Osteoblast (primary cell): ENCODE measurements around the gene SHCBP1L. TPM values are rescaled to one million over a fixed set of nuclear protein-coding genes. Genes with fewer than 3 reads are reported as not detected.
"Not testable (repeated sequence)": the region's sequence is repeated elsewhere in the genome, so short reads cannot be mapped to it uniquely, and the experiment has no call there.

Source experiments
- DNase-seq: peaks from one replicate; pipeline ENCODE4 v3.0.0; 2011; ENCODE audit warnings: low spot score, mixed read lengths; ENCODE audit not compliant: insufficient read length; ENCODE audit errors: missing footprints
- H2AFZ ChIP-seq: 2 replicates; pipeline ENCODE4 v1.6.0; 2011; ENCODE audit warnings: mild to moderate bottlenecking, low read length
- H3K27ac ChIP-seq: 2 replicates; pipeline ENCODE4 v1.5.1; 2011; ENCODE audit warnings: mild to moderate bottlenecking, low read depth, low read length, moderate library complexity
- H3K27me3 ChIP-seq: 2 replicates; pipeline ENCODE4 v1.6.0; 2012; ENCODE audit warnings: mild to moderate bottlenecking, control low read depth, inconsistent platforms, low read length, moderate library complexity; ENCODE audit not compliant: insufficient read depth
- H3K36me3 ChIP-seq: 2 replicates; pipeline ENCODE4 v1.5.1; 2011; ENCODE audit warnings: mild to moderate bottlenecking, low read length, control low read depth, moderate library complexity; ENCODE audit not compliant: insufficient read depth
- H3K4me1 ChIP-seq: 2 replicates; pipeline ENCODE4 v1.5.1; 2011; ENCODE audit warnings: mild to moderate bottlenecking, low read length, control low read depth, moderate library complexity; ENCODE audit not compliant: insufficient read depth
- H3K4me2 ChIP-seq: 2 replicates; pipeline ENCODE4 v1.6.0; 2011; ENCODE audit warnings: mild to moderate bottlenecking, low read length; ENCODE audit not compliant: insufficient read depth
- H3K4me3 ChIP-seq: fragments of 200-600 bp; sonication (generic); 3 replicates; pipeline ENCODE4 v1.5.1; 2012; ENCODE audit warnings: mild to moderate bottlenecking, low read length, inconsistent platforms; ENCODE audit not compliant: insufficient read depth
- H3K79me2 ChIP-seq: 2 replicates; pipeline ENCODE4 v1.6.0; 2012; ENCODE audit warnings: mild to moderate bottlenecking, low read length, control low read depth, inconsistent platforms; ENCODE audit not compliant: insufficient read depth
- H3K9me3 ChIP-seq: 2 replicates; pipeline ENCODE4 v1.5.1; 2011; ENCODE audit warnings: low read depth, low read length, control low read depth
- H4K20me1 ChIP-seq: 2 replicates; pipeline ENCODE4 v1.6.0; 2012; ENCODE audit warnings: mild to moderate bottlenecking, low read length, control low read depth; ENCODE audit not compliant: insufficient read depth
- total RNA-seq: library from RNA; depleted of rRNA; stranded (reverse); fragments of >200 nt; gene quantifications from 2 replicates; pipeline ENCODE4 v1.2.3, GENCODE V29; 2012
- TF ChIP-seq, protein P1 (sequence below): IDR thresholded peaks from 2 replicates; pipeline ENCODE4 v1.5.1; 2011; ENCODE audit warnings: mild to moderate bottlenecking, low read depth, low read length, moderate library complexity; ENCODE audit errors: extremely low read depth

SHCBP1L gene
- total RNA-seq, 1 donor: not detected

DNA sequence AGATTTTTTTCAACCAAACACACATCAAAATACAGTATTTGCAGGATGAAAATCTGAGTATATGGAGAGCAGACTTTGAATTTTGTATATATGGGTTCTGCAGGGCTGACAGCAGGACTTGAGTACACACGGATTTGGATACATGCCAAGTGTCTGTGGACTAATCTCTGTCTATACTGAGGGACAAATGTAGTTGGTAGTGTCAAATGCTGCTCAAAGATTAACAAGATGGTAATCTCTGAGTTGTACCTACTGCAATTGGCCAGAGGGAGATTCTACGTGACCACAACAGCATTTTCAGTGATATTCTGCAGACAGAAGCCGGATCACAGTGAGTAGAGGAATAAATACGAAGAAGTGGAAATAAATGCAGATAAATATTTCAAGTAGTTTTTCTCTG is 43.4 kb downstream of the SHCBP1L start:
- TF ChIP-seq, protein P1, sequence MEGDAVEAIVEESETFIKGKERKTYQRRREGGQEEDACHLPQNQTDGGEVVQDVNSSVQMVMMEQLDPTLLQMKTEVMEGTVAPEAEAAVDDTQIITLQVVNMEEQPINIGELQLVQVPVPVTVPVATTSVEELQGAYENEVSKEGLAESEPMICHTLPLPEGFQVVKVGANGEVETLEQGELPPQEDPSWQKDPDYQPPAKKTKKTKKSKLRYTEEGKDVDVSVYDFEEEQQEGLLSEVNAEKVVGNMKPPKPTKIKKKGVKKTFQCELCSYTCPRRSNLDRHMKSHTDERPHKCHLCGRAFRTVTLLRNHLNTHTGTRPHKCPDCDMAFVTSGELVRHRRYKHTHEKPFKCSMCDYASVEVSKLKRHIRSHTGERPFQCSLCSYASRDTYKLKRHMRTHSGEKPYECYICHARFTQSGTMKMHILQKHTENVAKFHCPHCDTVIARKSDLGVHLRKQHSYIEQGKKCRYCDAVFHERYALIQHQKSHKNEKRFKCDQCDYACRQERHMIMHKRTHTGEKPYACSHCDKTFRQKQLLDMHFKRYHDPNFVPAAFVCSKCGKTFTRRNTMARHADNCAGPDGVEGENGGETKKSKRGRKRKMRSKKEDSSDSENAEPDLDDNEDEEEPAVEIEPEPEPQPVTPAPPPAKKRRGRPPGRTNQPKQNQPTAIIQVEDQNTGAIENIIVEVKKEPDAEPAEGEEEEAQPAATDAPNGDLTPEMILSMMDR: no peak
- no peaks in the 10 kb centered on the region for H3K4me1 ChIP-seq
- no peaks in the 10 kb centered on the region for H3K9me3 ChIP-seq
- no peak overlapping the region for H3K4me2 ChIP-seq
- no peaks in the 10 kb centered on the region for H3K36me3 ChIP-seq
- peaks cover 3% of the 10 kb centered on the region for H3K27me3 ChIP-seq
- H3K79me2 ChIP-seq: no peaks in the 10 kb centered on the region
- H2AFZ ChIP-seq: no peak overlapping the region
- no peaks in the 10 kb centered on the region for H4K20me1 ChIP-seq
- no peak for DNase-seq
- H3K27ac ChIP-seq: no peak overlapping the region
- no peak overlapping the region for H3K4me3 ChIP-seq

DNA sequence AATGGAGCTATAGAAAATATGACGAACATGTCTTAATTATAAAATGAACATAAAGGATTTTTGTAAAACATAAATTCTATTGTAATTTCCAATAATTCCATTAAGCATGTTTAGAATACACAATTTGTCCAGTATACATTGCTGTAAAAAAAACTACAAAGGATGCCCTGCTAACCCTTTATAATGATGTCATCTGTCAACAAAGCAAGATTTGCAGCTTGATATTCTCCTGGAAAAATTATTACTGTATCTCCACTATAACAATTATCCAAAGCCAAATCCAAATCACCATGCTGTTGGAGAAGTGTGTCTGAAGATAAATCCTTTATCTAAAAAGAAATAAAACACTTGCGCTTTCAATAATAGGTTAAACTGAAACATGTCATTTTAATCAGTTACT is 47.6 kb downstream of the SHCBP1L start:
- no peaks in the 10 kb centered on the region for H3K4me1 ChIP-seq
- no peak overlapping the region for H3K4me2 ChIP-seq
- peaks cover 3% of the 10 kb centered on the region for H3K27me3 ChIP-seq
- H3K79me2 ChIP-seq: no peaks in the 10 kb centered on the region
- no peaks in the 10 kb centered on the region for H3K36me3 ChIP-seq
- H3K27ac ChIP-seq: no peak overlapping the region
- no peaks in the 10 kb centered on the region for H4K20me1 ChIP-seq
- no peak overlapping the region for H2AFZ ChIP-seq
- TF ChIP-seq, protein P1: no peak
- H3K4me3 ChIP-seq: no peak overlapping the region
- no peaks in the 10 kb centered on the region for H3K9me3 ChIP-seq
- DNase-seq: no peak

DNA sequence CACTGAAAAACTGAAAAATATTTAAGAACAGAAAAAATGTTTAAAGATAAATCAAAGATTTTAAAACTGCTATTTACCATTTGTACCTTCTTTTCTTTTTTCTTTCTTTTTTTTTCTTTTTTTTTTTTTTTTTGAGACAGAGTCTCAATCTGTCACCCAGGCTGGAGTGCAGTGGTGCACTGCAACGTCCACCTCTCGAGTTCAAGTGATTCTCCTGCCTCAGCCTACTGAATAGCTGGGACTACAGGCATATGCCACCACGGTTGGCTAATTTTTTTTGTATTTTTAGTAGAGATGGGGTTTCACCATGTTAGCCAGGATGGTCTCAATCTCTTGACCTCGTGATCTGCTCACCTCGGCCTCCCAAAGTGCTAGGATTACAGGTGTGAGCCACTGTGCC is 51.0 kb downstream of the SHCBP1L start:
- H3K4me3 ChIP-seq, H2AFZ ChIP-seq, H3K79me2 ChIP-seq, H3K4me1 ChIP-seq, DNase-seq, H3K27ac ChIP-seq, H3K4me2 ChIP-seq, H3K27me3 ChIP-seq, H3K36me3 ChIP-seq, H3K9me3 ChIP-seq, H4K20me1 ChIP-seq: not testable (repeated sequence)

DNA sequence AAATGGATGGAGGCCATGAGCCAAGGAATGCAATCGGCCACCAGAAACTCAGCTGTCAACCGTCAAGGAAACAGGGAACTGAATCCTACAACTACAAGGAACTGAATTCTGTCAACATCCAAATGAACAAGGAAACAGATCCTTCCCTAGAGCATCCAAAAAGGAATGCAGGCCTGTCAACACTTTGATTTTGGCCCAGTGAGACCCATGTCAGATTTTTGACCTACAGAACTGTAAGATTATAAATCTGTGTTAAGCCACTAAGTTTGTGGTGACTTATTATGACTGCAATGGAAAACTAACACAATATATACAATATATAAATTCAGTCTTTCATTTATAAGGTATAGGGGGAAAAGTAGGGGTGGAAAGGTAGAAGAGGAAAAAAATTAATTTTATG is 55.3 kb downstream of the SHCBP1L start:
- no peaks in the 10 kb centered on the region for H3K4me1 ChIP-seq

More for the DNA sequence above, 55.3 kb downstream of the SHCBP1L start:
- TF ChIP-seq, protein P1: no peak
- H3K79me2 ChIP-seq: no peaks in the 10 kb centered on the region
- no peaks in the 10 kb centered on the region for H3K9me3 ChIP-seq
- no peak overlapping the region for H3K4me2 ChIP-seq
- H4K20me1 ChIP-seq: no peaks in the 10 kb centered on the region
- H3K27me3 ChIP-seq: no peaks in the 10 kb centered on the region
- no peak overlapping the region for H3K4me3 ChIP-seq
- no peak overlapping the region for H2AFZ ChIP-seq
- no peaks in the 10 kb centered on the region for H3K36me3 ChIP-seq
- peak; percentile 29 for DNase-seq
- no peak overlapping the region for H3K27ac ChIP-seq
